PC-3 (cell line): Measurements from ENCODE around the gene DPF3. TPM values are rescaled to one million over a fixed set of nuclear protein-coding genes. Genes with fewer than 3 reads are reported as not detected.
A peak's percentile ranks its signal among the peaks of the same experiment; 100 is the strongest.

Experiments
- ATAC-seq: fragments of 200-7000 bp; cut with Tn5 transposase; 2 replicates; pipeline ENCODE4 v1.9.1; 2020; ENCODE audit warnings: mild to moderate bottlenecking, moderate library complexity
- BruUV-seq: library from RNA; stranded (reverse); fragments of 400-500 nt; replicated peaks from 2 replicates; lab custom pipeline; 2021; lab: Mats Ljungman, UMichigan
- CTCF ChIA-PET: fragments of 300-600 bp; sonication (Branson Sonifier 250); formaldehyde crosslinking; loops from one replicate; lab custom pipeline; 2022; ENCODE audit warnings: antibody characterized with exemption; lab: Charles Lee
- POLR2A ChIA-PET: fragments of 300-600 bp; sonication (Branson Sonifier 250); formaldehyde crosslinking; loops from one replicate; lab custom pipeline; 2022; ENCODE audit warnings: antibody characterized with exemption; ENCODE audit not compliant: unreplicated experiment; lab: Charles Lee
- DNase-seq: peaks from one replicate; pipeline ENCODE4 v3.0.0-alpha.2; 2015
- H2AFZ ChIP-seq: fragments of 300-600 bp; sonication (generic); 2 replicates; pipeline ENCODE4 v1.6.0; 2016; ENCODE audit warnings: antibody characterized with exemption, low read length
- H3F3A ChIP-seq: fragments of 300-600 bp; sonication (generic); one replicate; pipeline ENCODE4 v1.6.0; 2017; ENCODE audit warnings: antibody characterized with exemption, low read length, control low read depth, mild to moderate bottlenecking; ENCODE audit not compliant: unreplicated experiment
- H3K27ac ChIP-seq: fragments of 300-600 bp; sonication (generic); 2 replicates; pipeline ENCODE4 v1.5.1; 2016; ENCODE audit warnings: mild to moderate bottlenecking, low read length
- H3K27me3 ChIP-seq: fragments of 300-600 bp; sonication (generic); 2 replicates; pipeline ENCODE4 v1.6.1; 2016; ENCODE audit warnings: low read length, mixed read lengths
- H3K36me3 ChIP-seq: fragments of 300-600 bp; sonication (generic); 2 replicates; pipeline ENCODE4 v1.6.1; 2016; ENCODE audit warnings: low read depth, mixed run types, low read length, mixed read lengths
- H3K4me1 ChIP-seq: fragments of 300-600 bp; sonication (generic); 2 replicates; pipeline ENCODE4 v1.5.1; 2016; ENCODE audit warnings: low read length; ENCODE audit not compliant: insufficient read depth
- H3K4me2 ChIP-seq: fragments of 300-600 bp; sonication (generic); 2 replicates; pipeline ENCODE4 v1.6.0; 2016; ENCODE audit warnings: low read length
- H3K4me3 ChIP-seq: fragments of 300-600 bp; sonication (generic); 2 replicates; pipeline ENCODE4 v1.5.1; 2016; ENCODE audit warnings: mild to moderate bottlenecking, low read length, mixed read lengths
- H3K79me2 ChIP-seq: fragments of 300-600 bp; sonication (generic); 2 replicates; pipeline ENCODE4 v1.6.1; 2017; ENCODE audit warnings: low read length, mixed read lengths
- H3K9ac ChIP-seq: fragments of 300-600 bp; sonication (generic); 2 replicates; pipeline ENCODE4 v1.6.0; 2016; ENCODE audit warnings: mild to moderate bottlenecking, low read length
- H3K9me2 ChIP-seq: fragments of 300-600 bp; sonication (generic); replicated peaks from 2 replicates; pipeline ENCODE4 v1.6.1; 2016; ENCODE audit warnings: mixed run types, low read length, mixed read lengths
- H3K9me3 ChIP-seq: fragments of 300-600 bp; sonication (generic); 2 replicates; pipeline ENCODE4 v1.6.1; 2016; ENCODE audit warnings: low read length, mixed read lengths
- H4K20me1 ChIP-seq: fragments of 300-600 bp; sonication (generic); 2 replicates; pipeline ENCODE4 v1.6.1; 2016; ENCODE audit warnings: low read length, mixed read lengths
- EZH2 ChIP-seq: fragments of 300-600 bp; sonication (generic); IDR thresholded peaks from one replicate; pipeline ENCODE4 v1.6.1; 2017; ENCODE audit warnings: antibody characterized with exemption, mild to moderate bottlenecking, low read length; ENCODE audit not compliant: unreplicated experiment
- EZH2phosphoT487 ChIP-seq: fragments of 300-600 bp; sonication (generic); IDR thresholded peaks from 2 replicates; pipeline ENCODE4 v1.6.1; 2018; ENCODE audit warnings: mild to moderate bottlenecking, antibody characterized with exemption, low read length, borderline replicate concordance
- intact Hi-C: fragments of 100-400 bp; cut with micrococcal nuclease; formaldehyde crosslinking; loops from 2 replicates; pipeline ENCODE4 v1.9.0; 2023
- total RNA-seq: library from RNA; depleted of rRNA; stranded (reverse); fragments of >200 nt; gene quantifications from 2 replicates; pipeline ENCODE4 v1.2.3, GENCODE V29; 2014
- TF ChIP-seq, protein P1 (sequence below): fragments of 300-600 bp; sonication (generic); conservative IDR thresholded peaks from 2 replicates; pipeline ENCODE4 v1.5.1; 2017; ENCODE audit warnings: antibody characterized with exemption, low read depth, mild to moderate bottlenecking, low read length

Gene DPF3
- total RNA-seq, 1 experiment from 2014 or later = 16.6 TPM

DNA sequence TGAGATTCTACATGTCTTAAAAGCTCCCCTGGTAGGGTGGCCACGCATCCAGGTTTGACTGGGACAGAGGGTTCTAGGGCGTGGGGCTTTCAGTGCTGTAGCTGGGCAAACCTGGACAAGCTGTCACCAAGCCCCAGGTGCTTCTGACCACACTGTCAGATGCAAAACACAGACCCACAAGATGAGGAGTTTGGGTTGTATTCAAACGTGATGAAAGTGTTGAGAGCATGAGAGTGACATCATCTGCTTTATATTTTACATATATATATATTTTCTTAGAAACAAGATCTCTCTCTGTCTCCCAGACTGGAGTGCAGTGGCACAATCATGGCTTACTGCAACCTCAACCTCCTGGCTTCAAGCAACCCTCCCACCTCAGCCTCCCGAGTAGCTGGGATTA lies 210.1 kb downstream of the DPF3 start:
- no peaks in the 10 kb centered on the region for H3K79me2 ChIP-seq
- ATAC-seq (no peak), DNase-seq (no peak)
- H3F3A ChIP-seq = no peaks in the 10 kb centered on the region
- H3K36me3 ChIP-seq = peaks cover 15% of the 10 kb centered on the region; the same call in 1 of the 2 replicates
- no peaks in the 10 kb centered on the region for H4K20me1 ChIP-seq
- no peaks in the 10 kb centered on the region for H3K27me3 ChIP-seq
- no peak overlapping the region for H3K4me2 ChIP-seq
- no peak overlapping the region for H3K9ac ChIP-seq
- H2AFZ ChIP-seq = no peak overlapping the region
- ChIA-PET CTCF (no interaction called here), POLR2A (interaction anchor here (1.2 kb wide), 1 partner anchor 32 kb away, joined by 6 read pairs; no protein-coding TSS in a partner anchor)
- H3K9me2 ChIP-seq = no peaks in the 10 kb centered on the region
- peaks cover 19% of the 10 kb centered on the region for H3K4me1 ChIP-seq
- H3K27ac ChIP-seq = peak overlapping the region; percentile 28; the same call in 1 of the 2 replicates
- no peak overlapping the region for H3K4me3 ChIP-seq
- TF ChIP-seq EZH2phosphoT487 (no peak), EZH2 (no peak)
- TF ChIP-seq, protein P1, sequence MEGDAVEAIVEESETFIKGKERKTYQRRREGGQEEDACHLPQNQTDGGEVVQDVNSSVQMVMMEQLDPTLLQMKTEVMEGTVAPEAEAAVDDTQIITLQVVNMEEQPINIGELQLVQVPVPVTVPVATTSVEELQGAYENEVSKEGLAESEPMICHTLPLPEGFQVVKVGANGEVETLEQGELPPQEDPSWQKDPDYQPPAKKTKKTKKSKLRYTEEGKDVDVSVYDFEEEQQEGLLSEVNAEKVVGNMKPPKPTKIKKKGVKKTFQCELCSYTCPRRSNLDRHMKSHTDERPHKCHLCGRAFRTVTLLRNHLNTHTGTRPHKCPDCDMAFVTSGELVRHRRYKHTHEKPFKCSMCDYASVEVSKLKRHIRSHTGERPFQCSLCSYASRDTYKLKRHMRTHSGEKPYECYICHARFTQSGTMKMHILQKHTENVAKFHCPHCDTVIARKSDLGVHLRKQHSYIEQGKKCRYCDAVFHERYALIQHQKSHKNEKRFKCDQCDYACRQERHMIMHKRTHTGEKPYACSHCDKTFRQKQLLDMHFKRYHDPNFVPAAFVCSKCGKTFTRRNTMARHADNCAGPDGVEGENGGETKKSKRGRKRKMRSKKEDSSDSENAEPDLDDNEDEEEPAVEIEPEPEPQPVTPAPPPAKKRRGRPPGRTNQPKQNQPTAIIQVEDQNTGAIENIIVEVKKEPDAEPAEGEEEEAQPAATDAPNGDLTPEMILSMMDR = no peak
- intact Hi-C loops = no loop called here
- no TSS peak for BruUV-seq
- no peaks in the 10 kb centered on the region for H3K9me3 ChIP-seq

DNA sequence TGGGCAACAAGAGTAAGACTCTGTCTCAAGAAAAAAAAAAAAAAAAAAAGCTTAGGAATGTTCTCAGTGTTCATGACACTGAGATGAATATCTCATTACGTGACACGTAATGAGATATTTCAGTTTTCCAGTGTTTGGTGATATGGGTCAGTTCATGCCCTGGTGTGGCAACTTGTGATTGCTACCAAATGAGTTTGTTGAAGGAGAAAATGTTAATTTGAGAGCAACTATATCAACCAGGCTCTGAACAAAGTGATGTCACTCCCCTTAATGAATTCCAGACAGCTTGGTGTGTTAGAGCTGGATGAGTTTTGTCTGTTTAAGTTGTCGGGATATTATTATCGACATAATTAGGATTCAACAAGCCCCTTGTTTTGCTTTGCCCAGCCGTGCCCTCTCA lies 211.7 kb downstream of the DPF3 start:
- ChIA-PET POLR2A (interaction anchor here (0.6 kb wide), 2 partner anchors 34 to 149 kb away, joined by 7 to 8 read pairs; no protein-coding TSS in a partner anchor), CTCF (no interaction called here)
- no peaks in the 10 kb centered on the region for H3K27me3 ChIP-seq
- intact Hi-C loops = no loop called here
- no peaks in the 10 kb centered on the region for H3K79me2 ChIP-seq
- no peak overlapping the region for H3K4me3 ChIP-seq
- no peaks in the 10 kb centered on the region for H3K9me3 ChIP-seq
- H4K20me1 ChIP-seq = no peaks in the 10 kb centered on the region
- TF ChIP-seq, protein P1 = no peak
- no peak for TF ChIP-seq EZH2
- no peak for TF ChIP-seq EZH2phosphoT487
- H3K4me2 ChIP-seq = no peak overlapping the region
- ATAC-seq (no peak), DNase-seq (peak; percentile 36)
- H3K4me1 ChIP-seq = peaks cover 31% of the 10 kb centered on the region
- no peak overlapping the region for H3K9ac ChIP-seq
- H3K27ac ChIP-seq = no peak overlapping the region
- no TSS peak for BruUV-seq
- H2AFZ ChIP-seq = no peak overlapping the region
- H3K36me3 ChIP-seq = peaks cover 13% of the 10 kb centered on the region
- H3K9me2 ChIP-seq = no peaks in the 10 kb centered on the region
- H3F3A ChIP-seq = no peaks in the 10 kb centered on the region

DNA sequence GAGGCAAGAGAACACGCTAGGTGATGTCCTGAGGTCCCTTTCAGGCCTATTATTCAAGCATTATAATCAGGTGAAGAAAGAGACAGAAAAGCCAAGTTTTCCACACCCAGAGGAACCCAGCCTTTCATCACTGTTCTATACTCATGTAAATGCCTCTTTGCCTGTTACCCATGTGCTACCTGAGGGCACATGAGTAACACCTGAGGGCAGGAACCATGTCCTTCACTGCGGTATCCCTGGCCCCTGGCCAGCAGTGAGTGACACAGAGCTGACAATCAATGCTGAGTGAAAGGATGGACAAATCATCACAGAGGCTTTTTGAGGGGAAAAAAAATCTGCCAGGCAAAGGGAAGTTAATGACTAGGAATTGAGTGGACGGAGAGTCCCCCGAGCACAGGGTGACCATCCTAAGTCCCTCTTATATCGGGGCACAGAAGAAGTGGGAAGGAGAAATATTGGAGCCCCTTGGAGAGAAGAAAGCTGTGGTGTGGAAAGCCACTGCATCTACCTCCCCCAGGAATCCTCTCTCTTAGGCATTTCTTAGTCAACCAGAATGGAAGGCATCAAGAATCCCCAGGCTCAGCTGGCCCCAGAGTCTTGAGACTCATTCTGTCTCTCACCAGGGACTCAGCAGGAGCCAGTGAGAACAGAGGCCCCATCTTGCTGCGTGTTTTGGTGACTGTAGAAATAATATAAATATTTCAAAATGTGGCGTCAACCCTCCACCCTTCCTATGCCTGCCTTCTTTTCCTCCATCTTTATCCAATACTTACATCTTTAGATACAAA lies 212.9 kb downstream of the DPF3 start:
- DNase-seq (peak; percentile 94), ATAC-seq (peak; percentile 61)
- Histone ChIP-seq H4K20me1 (no peaks in the 10 kb centered on the region), H3K4me3 (no peak overlapping the region), H3K27me3 (no peaks in the 10 kb centered on the region), H3K27ac (peak overlapping the region; percentile 8), H3K36me3 (peaks cover 24% of the 10 kb centered on the region), H2AFZ (no peak overlapping the region), H3K4me2 (no peak overlapping the region), H3K9me2 (no peaks in the 10 kb centered on the region), H3K4me1 (peaks cover 31% of the 10 kb centered on the region), H3K9me3 (no peaks in the 10 kb centered on the region), H3K9ac (no peak overlapping the region), H3K79me2 (no peaks in the 10 kb centered on the region), H3F3A (no peaks in the 10 kb centered on the region)
- CTCF ChIA-PET = no interaction called here
- BruUV-seq = TSS peak; percentile 5
- POLR2A ChIA-PET = no interaction called here
- TF ChIP-seq EZH2phosphoT487 (no peak), EZH2 (no peak)
- TF ChIP-seq, protein P1 = no peak
- intact Hi-C loops = loop anchor here (2.0 kb wide), 1 partner anchor 754 kb away; no protein-coding TSS in a partner anchor
